GM12892 (cell line): ENCODE measurements around the gene NLRX1.

ENCODE experiments used
- POLR2A ChIP-seq: IDR thresholded peaks from 2 replicates; pipeline ENCODE4 v1.6.1; 2011; ENCODE audit warnings: low read depth, low read length, control low read depth
- POLR2AphosphoS5 ChIP-seq: IDR thresholded peaks from 2 replicates; pipeline ENCODE4 v1.6.1; 2011; ENCODE audit warnings: low read depth, low read length, control low read depth

- TF ChIP-seq POLR2A: no peak
- no peak for TF ChIP-seq POLR2AphosphoS5
Measured at GRCh38 chr11:119121811-119122124, 46.8 kb upstream of the NLRX1 start.
